ENCODE measurements around the gene DCAF11. TPM values are rescaled to one million over a fixed set of nuclear protein-coding genes. Genes with fewer than 3 reads are reported as not detected.
A peak's percentile ranks its signal among the peaks of the same experiment; 100 is the strongest.

Gene DCAF11
- 10 to 100 TPM; 85.6 to 91.8 TPM for total RNA-seq

DNA sequence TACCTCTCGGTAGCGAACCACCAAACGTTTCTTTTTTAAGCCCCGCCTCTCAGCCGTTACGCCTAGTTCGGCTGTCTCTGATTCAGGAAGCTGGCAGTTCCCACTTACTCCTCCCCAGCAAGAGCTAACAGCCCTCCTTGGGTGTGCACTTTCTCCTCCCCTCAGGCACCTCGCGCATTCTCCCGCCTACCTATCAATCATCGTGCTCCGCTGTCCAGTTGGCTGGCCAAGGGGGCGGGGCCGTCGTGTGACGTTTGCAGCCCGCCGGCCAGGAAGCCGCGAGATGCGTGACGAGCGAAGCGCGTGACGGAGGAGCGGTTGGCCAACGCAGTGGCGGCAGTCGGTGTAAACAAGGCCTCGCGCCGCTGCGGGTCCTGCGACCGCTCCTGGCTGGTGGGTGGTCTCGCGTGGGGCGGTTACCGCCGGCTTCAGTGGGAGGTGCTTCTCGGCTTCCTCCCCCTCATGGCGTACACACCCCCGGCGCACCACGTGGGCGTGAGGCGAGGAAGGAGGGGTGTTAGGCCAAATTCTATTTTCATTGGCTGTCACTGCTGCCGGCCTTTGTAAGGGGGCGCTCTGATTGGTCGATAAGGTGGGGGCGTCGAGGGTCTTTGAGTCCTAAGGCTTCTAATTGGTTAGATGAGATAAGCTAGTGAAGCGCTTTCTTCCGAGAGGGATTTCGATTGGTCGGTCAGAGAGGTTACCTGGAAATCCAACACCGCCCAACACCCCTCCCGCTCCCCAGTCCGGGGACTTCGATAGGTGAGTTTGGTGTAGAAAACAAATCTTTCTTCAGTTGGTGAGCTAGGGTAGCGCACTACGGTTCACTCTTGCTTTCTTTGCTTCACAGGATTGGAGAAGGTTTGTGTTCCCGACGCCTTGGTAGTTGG, at the start of gene DCAF11, which contains the start of gene NRL:
DCAF11 (plus strand) TSS at position 246 of the 890 bp plus-strand sequence. CDS start 818 bp downstream, outside the sequence.
NRL (minus strand) TSS at position 418 of the 890 bp plus-strand sequence. CDS start 32,101 bp downstream, outside the sequence.
- H3K4me1 Mint-ChIP-seq (ENCODE audit: low read depth), result peaks cover 24% of the 10 kb centered on the region
- H3K27me3 Mint-ChIP-seq, result no peaks in the 10 kb centered on the region
- peaks cover 33% of the 10 kb centered on the region for H3K36me3 Mint-ChIP-seq
- ChIA-PET POLR2A (interaction anchor here (1.0 to 6.6 kb wide), 21 partner anchors 8 to 794 kb away, joined by 3 to 73 read pairs (median 7); partner anchors contain the start of genes CARMIL3, CBLN3, CHMP4A and CIDEB), CTCF (interaction anchor here (0.7 to 4.6 kb wide), 18 partner anchors 17 to 1106 kb away, joined by 3 to 33 read pairs (median 4); partner anchors contain the start of genes CIDEB, DHRS4L2, EMC9 and IRF9)
- H3K9me3 Mint-ChIP-seq, result no peaks in the 10 kb centered on the region
- peak within 1 kb of the TSS; percentile 100 for H3K27ac Mint-ChIP-seq
- DNase-seq, result peak; percentile 99
- H3K4me3 Mint-ChIP-seq, result peak within 1 kb of the TSS; percentile 95
- intact Hi-C loops (cut with micrococcal nuclease), result loop anchor here (1.0 to 2.0 kb wide), 13 partner anchors 20 to 793 kb away; partner anchors contain the start of genes CARMIL3, CHMP4A, EMC9 and GMPR2

GRCh38 chr14:24064856-24065255, 49.7 kb upstream of the DCAF11 start:
- no peak for DNase-seq
- Mint-ChIP-seq H3K4me3 (no peak overlapping the region), H3K27me3 (no peaks in the 10 kb centered on the region), H3K27ac (no peak overlapping the region), H3K4me1 (ENCODE audit: low read depth) (no peaks in the 10 kb centered on the region), H3K36me3 (no peaks in the 10 kb centered on the region), H3K9me3 (no peaks in the 10 kb centered on the region)
- intact Hi-C loops (cut with micrococcal nuclease), result no loop called here
- ChIA-PET POLR2A (no interaction called here), CTCF (interaction anchor here (1.0 to 12.9 kb wide), 3 partner anchors 13 to 43 kb away, joined by 3 to 458 read pairs (median 36); partner anchors contain the start of genes CARMIL3 and PCK2)

DNA sequence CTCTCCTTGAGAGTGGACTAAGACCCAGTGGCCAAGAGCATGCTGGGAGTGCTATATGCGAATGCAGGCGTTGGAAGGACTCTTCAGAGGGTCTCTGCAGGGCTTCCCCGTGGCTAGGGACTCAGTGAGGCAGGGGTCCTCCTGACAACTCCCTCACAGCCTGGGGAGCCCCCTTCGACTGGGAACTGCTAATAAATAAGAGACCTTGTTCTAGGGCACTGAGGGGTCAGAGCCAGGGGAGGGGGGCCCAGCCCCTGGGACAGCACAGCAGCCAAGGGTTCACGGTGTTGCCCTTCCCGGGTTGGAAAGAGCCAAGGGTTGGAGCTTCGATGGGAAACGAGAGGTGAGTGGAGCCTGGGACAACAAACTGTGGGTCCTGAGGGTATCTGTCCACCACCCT, 49.2 kb upstream of the DCAF11 start:
- ChIA-PET POLR2A (no interaction called here), CTCF (interaction anchor here (4.8 to 12.9 kb wide), 2 partner anchors 28 to 43 kb away, joined by 36 to 458 read pairs; partner anchors contain the start of gene PCK2)
- no peaks in the 10 kb centered on the region for H3K36me3 Mint-ChIP-seq
- no peak overlapping the region for H3K27ac Mint-ChIP-seq
- peaks cover 3% of the 10 kb centered on the region for H3K27me3 Mint-ChIP-seq
- DNase-seq, result no peak
- H3K4me1 Mint-ChIP-seq (ENCODE audit: low read depth), result no peaks in the 10 kb centered on the region
- intact Hi-C loops (cut with micrococcal nuclease), result no loop called here
- no peak overlapping the region for H3K4me3 Mint-ChIP-seq
- H3K9me3 Mint-ChIP-seq, result no peaks in the 10 kb centered on the region

GRCh38 chr14:24066496-24067132, 48.0 kb upstream of the DCAF11 start:
- Mint-ChIP-seq H3K27me3 (peaks cover 3% of the 10 kb centered on the region), H3K4me1 (ENCODE audit: low read depth) (peaks cover 8% of the 10 kb centered on the region), H3K36me3 (no peaks in the 10 kb centered on the region), H3K27ac (no peak overlapping the region), H3K9me3 (no peaks in the 10 kb centered on the region), H3K4me3 (no peak overlapping the region)
- POLR2A ChIA-PET, result no interaction called here
- CTCF ChIA-PET, result interaction anchor here (1.0 to 1.9 kb wide), 3 partner anchors 9 to 42 kb away, joined by 3 to 8 read pairs (median 5); no protein-coding TSS in a partner anchor
- intact Hi-C loops (cut with micrococcal nuclease), result no loop called here
- no peak for DNase-seq

GRCh38 chr14:24067133-24068082, 47.2 kb upstream of the DCAF11 start:
- ChIA-PET POLR2A (no interaction called here), CTCF (interaction anchor here (1.5 to 1.9 kb wide), 3 partner anchors 10 to 42 kb away, joined by 4 to 8 read pairs (median 5); no protein-coding TSS in a partner anchor)
- Mint-ChIP-seq H3K4me1 (ENCODE audit: low read depth) (peaks cover 11% of the 10 kb centered on the region), H3K36me3 (no peaks in the 10 kb centered on the region), H3K27me3 (peaks cover 3% of the 10 kb centered on the region), H3K4me3 (no peak overlapping the region), H3K9me3 (no peaks in the 10 kb centered on the region), H3K27ac (no peak overlapping the region)
- no peak for DNase-seq
- intact Hi-C loops (cut with micrococcal nuclease), result no loop called here

GRCh38 chr14:24068711-24069410, 45.7 kb upstream of the DCAF11 start:
- Mint-ChIP-seq H3K9me3 (no peaks in the 10 kb centered on the region), H3K36me3 (no peaks in the 10 kb centered on the region), H3K4me1 (ENCODE audit: low read depth) (peaks cover 11% of the 10 kb centered on the region), H3K27ac (no peak overlapping the region), H3K27me3 (peaks cover 3% of the 10 kb centered on the region), H3K4me3 (no peak overlapping the region)
- POLR2A ChIA-PET, result no interaction called here
- no peak for DNase-seq
- CTCF ChIA-PET, result interaction anchor here (1.1 to 2.9 kb wide), 4 partner anchors 11 to 40 kb away, joined by 3 to 10 read pairs (median 4); no protein-coding TSS in a partner anchor
- intact Hi-C loops (cut with micrococcal nuclease), result no loop called here

- H3K27me3 Mint-ChIP-seq, result peaks cover 3% of the 10 kb centered on the region
- H3K4me3 Mint-ChIP-seq, result no peak overlapping the region
- no peaks in the 10 kb centered on the region for H3K36me3 Mint-ChIP-seq
- DNase-seq, result no peak
- ChIA-PET CTCF (interaction anchor here (1.7 to 2.9 kb wide), 2 partner anchors 12 to 21 kb away, joined by 5 to 10 read pairs; no protein-coding TSS in a partner anchor), POLR2A (no interaction called here)
- H3K4me1 Mint-ChIP-seq (ENCODE audit: low read depth), result peaks cover 11% of the 10 kb centered on the region
- H3K27ac Mint-ChIP-seq, result no peak overlapping the region
- H3K9me3 Mint-ChIP-seq, result no peaks in the 10 kb centered on the region
- intact Hi-C loops (cut with micrococcal nuclease), result no loop called here
Measured at GRCh38 chr14:24069411-24069735, 45.2 kb upstream of the DCAF11 start.

- intact Hi-C loops (cut with micrococcal nuclease), result no loop called here
- Mint-ChIP-seq H3K27ac (no peak overlapping the region), H3K4me3 (no peak overlapping the region), H3K4me1 (ENCODE audit: low read depth) (peaks cover 11% of the 10 kb centered on the region), H3K9me3 (no peaks in the 10 kb centered on the region), H3K27me3 (peaks cover 3% of the 10 kb centered on the region), H3K36me3 (no peaks in the 10 kb centered on the region)
- ChIA-PET CTCF (interaction anchor here (0.6 to 2.9 kb wide), 7 partner anchors 11 to 99 kb away, joined by 3 to 10 read pairs (median 4); no protein-coding TSS in a partner anchor), POLR2A (no interaction called here)
- no peak for DNase-seq
Measured at GRCh38 chr14:24070285-24071143, 44.1 kb upstream of the DCAF11 start.

- no peak within 1 kb of the TSS for H3K27ac Mint-ChIP-seq
- POLR2A ChIA-PET, result no interaction called here
Measured at GRCh38 chr14:24071144-24071697, 43.4 kb upstream of the DCAF11 start, which contains the start of gene CPNE6. Gene CPNE6, plus strand, starts transcription at chr14:24071562. Its CDS starts 1,375 bp downstream, at chr14:24072937.

More at GRCh38 chr14:24071144-24071697, 43.4 kb upstream of the DCAF11 start, which contains the start of gene CPNE6:
- peaks cover 3% of the 10 kb centered on the region for H3K27me3 Mint-ChIP-seq
- H3K4me1 Mint-ChIP-seq (ENCODE audit: low read depth), result peaks cover 11% of the 10 kb centered on the region
- H3K9me3 Mint-ChIP-seq, result no peaks in the 10 kb centered on the region
- intact Hi-C loops (cut with micrococcal nuclease), result no loop called here
- CTCF ChIA-PET, result interaction anchor here (0.6 to 6.1 kb wide), 7 partner anchors 10 to 100 kb away, joined by 3 to 30 read pairs (median 4); no protein-coding TSS in a partner anchor
- no peaks in the 10 kb centered on the region for H3K36me3 Mint-ChIP-seq
- no peak within 1 kb of the TSS for H3K4me3 Mint-ChIP-seq
- peak; percentile 74 for DNase-seq
